Endothelial cell of umbilical vein (primary cell): ENCODE measurements around the gene TNKS1BP1. TPM values are rescaled to one million over a fixed set of nuclear protein-coding genes. Genes with fewer than 3 reads are reported as not detected.
A peak's percentile ranks its signal among the peaks of the same experiment; 100 is the strongest.

ENCODE experiments used
- BruUV-seq: library from RNA; stranded (reverse); fragments of 400-500 nt; replicated peaks from 2 replicates; lab custom pipeline; 2021; lab: Mats Ljungman, UMichigan
- CTCF ChIA-PET: fragments of 300-600, 350-600 bp; sonication (Branson Sonifier 250); formaldehyde crosslinking; loops from one replicate; lab custom pipeline; 2021; ENCODE audit warnings: antibody characterized with exemption, inconsistent platforms; lab: Charles Lee
- POLR2A ChIA-PET: fragments of 300-600, 350-600 bp; sonication (Branson Sonifier 250); formaldehyde crosslinking; loops from one replicate; lab custom pipeline; 2021; ENCODE audit warnings: antibody characterized with exemption, inconsistent platforms; lab: Charles Lee
- DNase-seq: peaks from one replicate; pipeline ENCODE4 v3.0.0-alpha.2; 2011; ENCODE audit warnings: low read depth, low spot score
- FAIRE-seq: peaks from 2 replicates; lab custom pipeline; 2011; peaks lifted over from hg19 to GRCh38; lab: Jason Lieb, UNC
- H2AFZ ChIP-seq: 2 replicates; pipeline ENCODE4 v1.6.0; 2012; ENCODE audit warnings: low read depth, low read length, control low read depth, inconsistent platforms
- H3K27ac ChIP-seq: 2 replicates; pipeline ENCODE4 v1.5.1; 2011; ENCODE audit warnings: low read depth, mild to moderate bottlenecking, control low read depth, low read length, moderate library complexity; ENCODE audit not compliant: insufficient read depth
- H3K27me3 ChIP-seq, 2 experiments: 2 replicates each; pipeline versions ENCODE4 v1.6.0 to v1.6.1; 2011; ENCODE audit warnings: low read length in 2 of 2, mixed read lengths in 1 of 2; ENCODE audit not compliant: control insufficient read depth in 2 of 2, insufficient read depth in 2 of 2
- H3K36me3 ChIP-seq, 2 experiments: 2 replicates in 1 of 2; 3 replicates in 1 of 2; pipeline ENCODE4 v1.5.1; 2011; ENCODE audit warnings: low read length in 2 of 2, mild to moderate bottlenecking in 1 of 2, moderate library complexity in 1 of 2; ENCODE audit not compliant: control insufficient read depth in 2 of 2, insufficient read depth in 2 of 2; ENCODE audit errors: extremely low read depth in 1 of 2
- H3K4me1 ChIP-seq: 3 replicates; pipeline ENCODE4 v1.5.1; 2011; ENCODE audit warnings: mild to moderate bottlenecking, low read length; ENCODE audit not compliant: control insufficient read depth, insufficient read depth; ENCODE audit errors: extremely low read depth
- H3K4me2 ChIP-seq: 2 replicates; pipeline ENCODE4 v1.6.1; 2011; ENCODE audit warnings: low read length, control low read depth, mixed read lengths; ENCODE audit not compliant: insufficient read depth
- H3K4me3 ChIP-seq, 3 experiments: fragments of 200-600 bp in 1 of 3; sonication (generic), shearing (Covaris generic) in 1 of 3; replicated peaks in 1 of 3; 2 replicates each; pipeline ENCODE4 v1.5.1; 2011 to 2016; ENCODE audit warnings: control low read depth in 3 of 3, low read length in 3 of 3, mild to moderate bottlenecking in 2 of 3, inconsistent platforms in 1 of 3, low read depth in 1 of 3, moderate library complexity in 1 of 3; ENCODE audit not compliant: insufficient read depth in 1 of 3
- H3K79me2 ChIP-seq: 2 replicates; pipeline ENCODE4 v1.6.0; 2012; ENCODE audit warnings: low read length, inconsistent platforms; ENCODE audit not compliant: control insufficient read depth, insufficient read depth
- H3K9ac ChIP-seq: replicated peaks from 2 replicates; pipeline ENCODE3; 2011; ENCODE audit warnings: low read length, control low read depth; ENCODE audit not compliant: insufficient read depth; ENCODE audit errors: extremely low read depth
- H3K9me1 ChIP-seq: replicated peaks from 3 replicates; pipeline ENCODE4 v1.6.0; 2011; ENCODE audit warnings: mild to moderate bottlenecking, low read length; ENCODE audit not compliant: control insufficient read depth, insufficient read depth; ENCODE audit errors: extremely low read depth
- H3K9me3 ChIP-seq: replicated peaks from 2 replicates; pipeline ENCODE4 v1.5.1; 2012; ENCODE audit warnings: low read length, inconsistent platforms; ENCODE audit not compliant: control insufficient read depth, insufficient read depth
- H4K20me1 ChIP-seq: replicated peaks from 2 replicates; pipeline ENCODE3; 2011; ENCODE audit warnings: mild to moderate bottlenecking, low read length; ENCODE audit not compliant: control insufficient read depth, insufficient read depth; ENCODE audit errors: extremely low read depth
- CTCF ChIP-seq, 2 donors: IDR thresholded peaks; 1 replicate in 1 of 2; 2 replicates in 1 of 2; pipeline ENCODE4 v1.5.1; 2011; ENCODE audit warnings: low read length in 2 of 2, mild to moderate bottlenecking in 2 of 2, moderate library complexity in 2 of 2, control low read depth in 1 of 2, inconsistent platforms in 1 of 2, low read depth in 1 of 2; ENCODE audit not compliant: insufficient read depth in 1 of 2; ENCODE audit errors: extremely low read depth in 1 of 2
- EZH2 ChIP-seq: IDR thresholded peaks from 2 replicates; pipeline ENCODE4 v1.6.1; 2012; ENCODE audit warnings: borderline replicate concordance, low read depth, mild to moderate bottlenecking, moderate library complexity, low read length, inconsistent platforms; ENCODE audit not compliant: severe bottlenecking
- FOS ChIP-seq: IDR thresholded peaks from 2 replicates; pipeline ENCODE4 v1.6.1; 2011; ENCODE audit warnings: mild to moderate bottlenecking, low read length, moderate library complexity, borderline replicate concordance; ENCODE audit not compliant: insufficient read depth
- GATA2 ChIP-seq: IDR thresholded peaks from 2 replicates; pipeline ENCODE4 v1.7.0; 2011; ENCODE audit warnings: low read depth, mild to moderate bottlenecking, moderate library complexity, mixed read lengths, low read length; ENCODE audit not compliant: insufficient read length, insufficient read depth
- JUN ChIP-seq: IDR thresholded peaks from 2 replicates; pipeline ENCODE4 v1.6.1; 2011; ENCODE audit warnings: borderline replicate concordance, low read depth; ENCODE audit not compliant: insufficient read length, insufficient read depth
- MAX ChIP-seq: IDR thresholded peaks from 2 replicates; pipeline ENCODE4 v1.6.1; 2011; ENCODE audit not compliant: insufficient read depth, insufficient read length
- MYC ChIP-seq: IDR thresholded peaks from one replicate; pipeline ENCODE4 v1.6.1; 2011; ENCODE audit warnings: mild to moderate bottlenecking, low read depth, low read length
- POLR2A ChIP-seq: IDR thresholded peaks from 2 replicates; pipeline ENCODE4 v1.6.1; 2012; ENCODE audit warnings: low read depth, mild to moderate bottlenecking, control low read depth, low read length
- POLR2AphosphoS5 ChIP-seq: IDR thresholded peaks from 2 replicates; pipeline ENCODE4 v1.6.1; 2012; ENCODE audit warnings: low read depth, mild to moderate bottlenecking, control low read depth, low read length, moderate library complexity; ENCODE audit not compliant: insufficient read depth
- dilution Hi-C: fragments of 300-500 bp; cut with MboI; formaldehyde crosslinking; loops from one replicate; pipeline ENCODE4 v1.15.0; 2019; ENCODE audit warnings: low sequenced_read_pairs; ENCODE audit not compliant: extremely low pct_ligation_motif_present
- intact Hi-C: fragments of 100-400 bp; cut with micrococcal nuclease; formaldehyde crosslinking; loops from one replicate; pipeline ENCODE4 v1.10.0; 2022
- polyA plus RNA-seq, 4 experiments: library from polyadenylated mRNA; depleted of rRNA in 3 of 4; stranded (reverse) in 3 of 4; unstranded in 1 of 4; fragments of >200 nt; gene quantifications; 2 replicates each; pipeline versions ENCODE4 v1.2.1 to v1.2.3, GENCODE V29; 2011 to 2012; ENCODE audit warnings: missing spikeins in 1 of 4
- total RNA-seq: library from RNA; stranded (reverse); gene quantifications from 2 replicates; pipeline ENCODE4 v1.2.3, GENCODE V29; 2021

Gene TNKS1BP1
- total and polyA plus RNA-seq, 2 donors (not counting 3 experiments of a cell fraction or from before 2014, with no cell fraction given), result 54.6 to 111 TPM

- TF ChIP-seq MAX (no peak), FOS (peak; percentile 55)
- peaks cover 24% of the 10 kb centered on the region for H3K4me1 ChIP-seq
- FAIRE-seq, result peak; percentile 18
- peak; percentile 36 for DNase-seq
- H3K4me3 ChIP-seq, result no peak overlapping the region
- no peaks in the 10 kb centered on the region for H3K9me3 ChIP-seq
- ChIA-PET POLR2A (interaction anchor here (0.5 to 1.9 kb wide), 2 partner anchors 21 to 1262 kb away, joined by 4 to 8 read pairs; no protein-coding TSS in a partner anchor), CTCF (interaction anchor here (2.3 kb wide), 1 partner anchor 41 kb away, joined by 16 read pairs; no protein-coding TSS in a partner anchor)
- no peaks in the 10 kb centered on the region for H3K9me1 ChIP-seq
- BruUV-seq, result no TSS peak
- H3K36me3 ChIP-seq, result no peaks in the 10 kb centered on the region
- H3K79me2 ChIP-seq, result no peaks in the 10 kb centered on the region
- no peak overlapping the region for H3K4me2 ChIP-seq
- H4K20me1 ChIP-seq, result no peaks in the 10 kb centered on the region
- H3K27ac ChIP-seq, result no peak overlapping the region
- no peak overlapping the region for H3K9ac ChIP-seq
- no peaks in the 10 kb centered on the region for H3K27me3 ChIP-seq
- intact Hi-C loops, result no loop called here
- dilution Hi-C loops, result no loop called here
- H2AFZ ChIP-seq, result no peak overlapping the region
These were observed 34.5 kb downstream of the TNKS1BP1 start for GRCh38 chr11:57290288-57290687.

GRCh38 chr11:57288771-57289579 is 35.8 kb downstream of the TNKS1BP1 start:
- Histone ChIP-seq H3K27ac (peak overlapping the region; percentile 74), H4K20me1 (no peaks in the 10 kb centered on the region), H3K4me2 (peak overlapping the region; percentile 23), H3K4me1 (peaks cover 24% of the 10 kb centered on the region), H3K4me3 (no peak overlapping the region), H3K9ac (peak overlapping the region; percentile 42), H3K27me3 (no peaks in the 10 kb centered on the region), H3K79me2 (no peaks in the 10 kb centered on the region), H2AFZ (peak overlapping the region; percentile 67), H3K9me1 (no peaks in the 10 kb centered on the region), H3K9me3 (no peaks in the 10 kb centered on the region), H3K36me3 (no peaks in the 10 kb centered on the region)
- ChIA-PET POLR2A (interaction anchor here (0.8 to 1.9 kb wide), 4 partner anchors 20 to 47 kb away, joined by 3 to 8 read pairs (median 4); partner anchors contain the start of gene SSRP1), CTCF (interaction anchor here (0.6 to 2.3 kb wide), 12 partner anchors 10 to 238 kb away, joined by 3 to 16 read pairs (median 3); no protein-coding TSS in a partner anchor)
- intact Hi-C loops (loop anchor here (1.0 to 2.0 kb wide), 2 partner anchors 22 to 36 kb away; partner anchors contain the start of gene TNKS1BP1), dilution Hi-C loops (no loop called here)
- FAIRE-seq (peak; percentile 86), DNase-seq (peak; percentile 94)
- TF ChIP-seq POLR2A (peak; percentile 40), FOS (peak; percentile 87), MAX (no peak), CTCF (IDR thresholded peaks at IDR 0.05; ENCODE audit: extremely low read depth in 1 of 2, insufficient read depth in 1 of 2, low read depth in 1 of 2, low read length in 2 of 2) (no peak), MYC (no peak), JUN (peak; percentile 60), EZH2 (no peak), GATA2 (peak; percentile 26), POLR2AphosphoS5 (peak; percentile 30)
- BruUV-seq, result no TSS peak
